Stimulated activated naive B cell treated with anti-CD40 and anti-IgM and Interleukin-4, amounts not matched to agents 10 μg/mL and 1 μg/mL and 100 μg/mL, for 72 hours (primary cell): ENCODE results near the gene TRIM73.
A peak's percentile ranks its signal among the peaks of the same experiment; 100 is the strongest.
"Not testable (repeated sequence)": the region's sequence is repeated elsewhere in the genome, so short reads cannot be mapped to it uniquely, and the experiment has no call there.

Experiments
- ATAC-seq, 2 donors: fragments of 150-1000 bp; cut with Tn5 transposase; replicated peaks; 2 replicates each; pipeline ENCODE4 v1.10.0; 2021; ENCODE audit warnings: moderate library complexity in 1 of 2
- DNase-seq: peaks from one replicate; pipeline ENCODE4 v3.0.0; 2021
- H3K27ac Mint-ChIP-seq: one replicate; pipeline ENCODE4 v1.8.0; 2022; ENCODE audit warnings: mild to moderate bottlenecking, mixed read lengths
- H3K27me3 Mint-ChIP-seq, 2 donors: one replicate each; pipeline ENCODE4 v1.8.0; 2022; ENCODE audit warnings: mixed read lengths in 2 of 2
- H3K36me3 Mint-ChIP-seq, 2 donors: one replicate each; pipeline ENCODE4 v1.8.0; 2022; ENCODE audit warnings: mixed read lengths in 2 of 2, mild to moderate bottlenecking in 1 of 2
- H3K4me1 Mint-ChIP-seq, 2 donors: one replicate each; pipeline ENCODE4 v1.8.0; 2022; ENCODE audit warnings: mixed read lengths in 2 of 2, mild to moderate bottlenecking in 1 of 2
- H3K4me3 Mint-ChIP-seq, 2 donors: one replicate each; pipeline ENCODE4 v1.8.0; 2022; ENCODE audit warnings: mild to moderate bottlenecking in 2 of 2, mixed read lengths in 2 of 2, moderate library complexity in 1 of 2
- H3K9me3 Mint-ChIP-seq, 2 donors: one replicate each; pipeline ENCODE4 v1.8.0; 2022; ENCODE audit warnings: mixed read lengths in 2 of 2, mild to moderate bottlenecking in 1 of 2

The TRIM73 gene

GRCh38 chr7:75395329-75395728 is at the start of gene TRIM73:
Gene TRIM73 (plus strand): TSS chr7:75395629. CDS start chr7:75398934, 3,305 bp downstream.
- ATAC-seq, H3K4me3 Mint-ChIP-seq, H3K9me3 Mint-ChIP-seq, H3K27ac Mint-ChIP-seq, H3K27me3 Mint-ChIP-seq, H3K36me3 Mint-ChIP-seq, DNase-seq, H3K4me1 Mint-ChIP-seq: not testable (repeated sequence)

- peak overlapping the region; percentile 65 for H3K27ac Mint-ChIP-seq
- peak; percentile 41 for DNase-seq
Observed at GRCh38 chr7:75358671-75359541, 36.5 kb upstream of the TRIM73 start.

GRCh38 chr7:75359542-75359848 is 35.9 kb upstream of the TRIM73 start:
- not testable (repeated sequence) for H3K4me1 Mint-ChIP-seq, H3K36me3 Mint-ChIP-seq, H3K27ac Mint-ChIP-seq, H3K9me3 Mint-ChIP-seq, DNase-seq, H3K4me3 Mint-ChIP-seq, H3K27me3 Mint-ChIP-seq
- peak; percentile 45 for ATAC-seq

More at GRCh38 chr7:75358671-75359541, 36.5 kb upstream of the TRIM73 start:
- H3K4me3 Mint-ChIP-seq: peak overlapping the region; percentile 60 to 70
- H3K36me3 Mint-ChIP-seq, H3K27me3 Mint-ChIP-seq, H3K4me1 Mint-ChIP-seq, H3K9me3 Mint-ChIP-seq: not testable (repeated sequence)
- peak; percentile 82 to 86 for ATAC-seq

GRCh38 chr7:75364079-75364478 is 31.4 kb upstream of the TRIM73 start:
- H3K36me3 Mint-ChIP-seq, H3K4me1 Mint-ChIP-seq, H3K27me3 Mint-ChIP-seq, H3K4me3 Mint-ChIP-seq, DNase-seq, H3K27ac Mint-ChIP-seq, ATAC-seq, H3K9me3 Mint-ChIP-seq: not testable (repeated sequence)

- not testable (repeated sequence) for H3K27me3 Mint-ChIP-seq, DNase-seq, H3K4me3 Mint-ChIP-seq, H3K9me3 Mint-ChIP-seq, ATAC-seq, H3K27ac Mint-ChIP-seq, H3K36me3 Mint-ChIP-seq, H3K4me1 Mint-ChIP-seq
Observed at GRCh38 chr7:75366643-75367042, 28.8 kb upstream of the TRIM73 start.

- H3K4me1 Mint-ChIP-seq, H3K27me3 Mint-ChIP-seq, ATAC-seq, H3K27ac Mint-ChIP-seq, H3K9me3 Mint-ChIP-seq, H3K36me3 Mint-ChIP-seq, DNase-seq, H3K4me3 Mint-ChIP-seq: not testable (repeated sequence)
Observed at GRCh38 chr7:75367313-75367712, 28.1 kb upstream of the TRIM73 start.

GRCh38 chr7:75374144-75374518 is 21.3 kb upstream of the TRIM73 start:
- not testable (repeated sequence) for H3K27ac Mint-ChIP-seq, H3K4me1 Mint-ChIP-seq, H3K9me3 Mint-ChIP-seq, DNase-seq, H3K27me3 Mint-ChIP-seq, H3K36me3 Mint-ChIP-seq, H3K4me3 Mint-ChIP-seq
- ATAC-seq: peak in 1 of 2 donors; percentile 22

GRCh38 chr7:75374519-75375317 is 20.7 kb upstream of the TRIM73 start:
- peak in 1 of 2 donors; percentile 10 for ATAC-seq
- H3K27ac Mint-ChIP-seq, H3K9me3 Mint-ChIP-seq, DNase-seq, H3K4me3 Mint-ChIP-seq, H3K36me3 Mint-ChIP-seq, H3K27me3 Mint-ChIP-seq, H3K4me1 Mint-ChIP-seq: not testable (repeated sequence)

- not testable (repeated sequence) for DNase-seq, H3K4me3 Mint-ChIP-seq, H3K9me3 Mint-ChIP-seq, H3K27me3 Mint-ChIP-seq, H3K36me3 Mint-ChIP-seq, H3K27ac Mint-ChIP-seq, ATAC-seq, H3K4me1 Mint-ChIP-seq
Observed at GRCh38 chr7:75393194-75393593, 2.2 kb upstream of the TRIM73 start.

- not testable (repeated sequence) for H3K27ac Mint-ChIP-seq, H3K4me1 Mint-ChIP-seq, DNase-seq, H3K36me3 Mint-ChIP-seq, H3K27me3 Mint-ChIP-seq, H3K9me3 Mint-ChIP-seq, ATAC-seq, H3K4me3 Mint-ChIP-seq
Observed at GRCh38 chr7:75397865-75398264, 2.4 kb downstream of the TRIM73 start.

GRCh38 chr7:75398771-75399700 is 3.6 kb downstream of the TRIM73 start:
- H3K27ac Mint-ChIP-seq, H3K36me3 Mint-ChIP-seq, H3K9me3 Mint-ChIP-seq, H3K4me1 Mint-ChIP-seq, H3K27me3 Mint-ChIP-seq, H3K4me3 Mint-ChIP-seq, DNase-seq: not testable (repeated sequence)
- ATAC-seq: peak; percentile 75 to 76

- H3K9me3 Mint-ChIP-seq, H3K27me3 Mint-ChIP-seq, H3K27ac Mint-ChIP-seq, DNase-seq, H3K36me3 Mint-ChIP-seq, H3K4me3 Mint-ChIP-seq, H3K4me1 Mint-ChIP-seq: not testable (repeated sequence)
- peak; percentile 27 to 44 for ATAC-seq
Observed at GRCh38 chr7:75400575-75400974, 5.1 kb downstream of the TRIM73 start.

- H3K4me1 Mint-ChIP-seq, H3K27me3 Mint-ChIP-seq, H3K9me3 Mint-ChIP-seq, H3K27ac Mint-ChIP-seq, H3K4me3 Mint-ChIP-seq, DNase-seq, H3K36me3 Mint-ChIP-seq, ATAC-seq: not testable (repeated sequence)
Observed at GRCh38 chr7:75403455-75404443, 8.3 kb downstream of the TRIM73 start.
